ENCODE results near the gene SHC3.

DNA sequence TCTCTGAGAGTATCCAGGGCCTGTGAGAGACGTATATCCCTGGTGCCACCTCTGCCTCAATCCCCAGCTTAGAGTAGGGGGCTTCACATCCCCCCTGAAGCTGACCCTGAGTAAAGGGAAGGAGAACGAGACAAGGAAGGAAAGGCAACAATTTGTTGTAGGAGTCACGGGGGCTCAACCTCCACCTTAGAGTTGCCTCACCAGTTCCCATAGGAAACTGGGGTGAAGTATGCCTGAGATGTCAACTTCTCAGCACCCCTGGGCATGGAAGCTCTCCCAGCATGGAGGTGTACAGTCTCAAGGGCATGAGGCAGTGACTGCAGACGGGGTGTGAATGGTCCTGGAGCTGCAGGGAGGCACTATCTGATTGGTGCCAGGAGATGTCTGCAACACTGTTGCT is 133.7 kb downstream of the SHC3 start:
- TF ChIP-seq POLR2AphosphoS5 (IDR thresholded peaks at IDR 0.05; ENCODE audit: low read depth, low read length) (no peak), TAF1 (IDR thresholded peaks at IDR 0.05; ENCODE audit: borderline replicate concordance, insufficient read depth, low read length) (no peak), SIN3A (IDR thresholded peaks at IDR 0.05; ENCODE audit: borderline replicate concordance, insufficient read depth, low read length) (no peak), REST (IDR thresholded peaks at IDR 0.05; ENCODE audit: insufficient read depth in 1 of 2, low read depth in 2 of 2, low read length in 2 of 2) (no peak), FOXP2 (optimal IDR thresholded peaks at IDR 0.05; ENCODE audit: borderline replicate concordance, extremely low read depth, extremely low read length, insufficient read depth) (no peak)
